Measurements from ENCODE around the gene GRID2. TPM values are rescaled to one million over a fixed set of nuclear protein-coding genes. Genes with fewer than 3 reads are reported as not detected.
A peak's percentile ranks its signal among the peaks of the same experiment; 100 is the strongest.

The GRID2 gene
- total RNA-seq, 6 donors from 2014 or later, result 0.76 TPM; not detected in 5

GRCh38 chr4:93183576-93183975 is 879.8 kb downstream of the GRID2 start:
- H3K27me3 ChIP-seq, result no peaks in the 10 kb centered on the region
- H3K4me3 ChIP-seq, result no peak overlapping the region
- H3K27ac ChIP-seq, result no peak overlapping the region
- DNase-seq (no peak), ATAC-seq (ENCODE audit: low FRiP score in 2 of 2) (no peak)
- no peak for TF ChIP-seq CTCF (IDR thresholded peaks at IDR 0.05)
- TF ChIP-seq EP300 (IDR thresholded peaks at IDR 0.05), result no peak
- no peak for TF ChIP-seq POLR2A (IDR thresholded peaks at IDR 0.05)
- TF ChIP-seq POLR2AphosphoS5 (IDR thresholded peaks at IDR 0.05), result no peak
- no peaks in the 10 kb centered on the region for H3K9me3 ChIP-seq
- peaks cover 0 to 5% (median 0%) of the 10 kb centered on the region in 4 donors for H3K4me1 ChIP-seq
- H3K36me3 ChIP-seq, result no peaks in the 10 kb centered on the region

GRCh38 chr4:93184053-93184452 is 880.3 kb downstream of the GRID2 start:
- Histone ChIP-seq H3K27me3 (no peaks in the 10 kb centered on the region), H3K27ac (no peak overlapping the region), H3K4me3 (no peak overlapping the region), H3K9me3 (no peaks in the 10 kb centered on the region), H3K36me3 (no peaks in the 10 kb centered on the region), H3K4me1 (peaks cover 0 to 5% (median 0%) of the 10 kb centered on the region in 4 donors)
- ATAC-seq (ENCODE audit: low FRiP score in 2 of 2), result peak in 1 of 2 donors; percentile 53
- TF ChIP-seq EP300 (IDR thresholded peaks at IDR 0.05) (no peak), CTCF (IDR thresholded peaks at IDR 0.05) (no peak), POLR2A (IDR thresholded peaks at IDR 0.05) (no peak), POLR2AphosphoS5 (IDR thresholded peaks at IDR 0.05) (no peak)
- peak in 1 of 2 donors; percentile 26 for DNase-seq
- WGBS, 2 donors, result 45% methylated on average over 2 of the region's 2 CpGs

- H3K27me3 ChIP-seq, result no peaks in the 10 kb centered on the region
- no peaks in the 10 kb centered on the region for H3K9me3 ChIP-seq
- peaks cover 0 to 5% (median 0%) of the 10 kb centered on the region in 4 donors for H3K4me1 ChIP-seq
- 74 to 90% methylated on average over 1 of the region's 1 CpG for WGBS, 2 donors
- ATAC-seq (ENCODE audit: low FRiP score in 2 of 2) (no peak), DNase-seq (no peak)
- H3K27ac ChIP-seq, result no peak overlapping the region
- no peak for TF ChIP-seq CTCF (IDR thresholded peaks at IDR 0.05)
- no peak for TF ChIP-seq EP300 (IDR thresholded peaks at IDR 0.05)
- TF ChIP-seq POLR2A (IDR thresholded peaks at IDR 0.05), result no peak
- no peak for TF ChIP-seq POLR2AphosphoS5 (IDR thresholded peaks at IDR 0.05)
- no peak overlapping the region for H3K4me3 ChIP-seq
- H3K36me3 ChIP-seq, result no peaks in the 10 kb centered on the region
Measured at GRCh38 chr4:93186846-93187245, 883.1 kb downstream of the GRID2 start.

DNA sequence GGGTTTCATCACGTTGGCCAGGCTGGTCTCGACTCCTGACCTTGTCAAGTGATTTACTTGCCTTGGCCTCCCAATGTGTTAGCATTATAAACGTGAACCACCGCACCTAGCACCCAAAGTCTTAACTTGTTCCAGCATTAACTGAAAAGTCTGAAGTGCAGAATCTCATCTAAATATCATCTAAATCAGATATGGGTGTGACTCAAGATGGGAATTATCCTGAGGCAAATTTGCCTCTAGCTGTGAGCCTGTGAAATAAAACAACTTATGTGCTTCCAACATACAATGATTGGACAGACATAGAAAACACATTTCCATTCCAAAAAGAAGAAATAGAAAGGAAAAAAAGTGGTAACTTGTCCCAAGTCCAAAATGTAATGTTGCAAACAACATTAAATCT is 883.7 kb downstream of the GRID2 start:
- 76 to 78% methylated on average over 4 of the region's 4 CpGs for WGBS, 2 donors
- Histone ChIP-seq H3K27ac (no peak overlapping the region), H3K36me3 (no peaks in the 10 kb centered on the region), H3K27me3 (no peaks in the 10 kb centered on the region), H3K9me3 (no peaks in the 10 kb centered on the region), H3K4me3 (no peak overlapping the region), H3K4me1 (peaks cover 0 to 5% (median 0%) of the 10 kb centered on the region in 4 donors)
- DNase-seq (no peak), ATAC-seq (ENCODE audit: low FRiP score in 2 of 2) (no peak)
- no peak for TF ChIP-seq CTCF (IDR thresholded peaks at IDR 0.05)
- TF ChIP-seq POLR2AphosphoS5 (IDR thresholded peaks at IDR 0.05), result no peak
- TF ChIP-seq POLR2A (IDR thresholded peaks at IDR 0.05), result no peak
- TF ChIP-seq EP300 (IDR thresholded peaks at IDR 0.05), result no peak

DNA sequence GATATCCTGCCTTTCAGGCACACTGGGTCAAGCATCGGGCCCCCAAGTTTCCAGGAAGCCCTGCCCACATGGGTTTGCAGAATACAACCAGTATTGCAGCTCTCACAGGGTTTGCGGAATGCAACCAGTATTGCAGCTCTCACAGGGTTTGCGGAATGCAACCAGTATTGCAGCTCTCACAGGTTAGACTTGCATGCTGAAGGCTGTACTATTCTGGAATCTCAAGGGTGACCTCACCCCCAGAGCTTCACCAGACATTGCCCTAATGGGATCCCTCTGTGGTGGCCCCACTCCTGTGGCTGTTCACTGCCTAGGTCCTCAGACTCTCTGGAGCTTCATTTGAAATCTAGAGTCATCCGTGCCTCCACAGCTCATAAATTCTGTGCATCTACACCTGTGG is 884.1 kb downstream of the GRID2 start:
- no peaks in the 10 kb centered on the region for H3K36me3 ChIP-seq
- ATAC-seq (ENCODE audit: low FRiP score in 2 of 2), result no peak
- no peak overlapping the region for H3K27ac ChIP-seq
- no peak for TF ChIP-seq EP300 (IDR thresholded peaks at IDR 0.05)
- no peak for TF ChIP-seq POLR2AphosphoS5 (IDR thresholded peaks at IDR 0.05)
- TF ChIP-seq POLR2A (IDR thresholded peaks at IDR 0.05), result no peak
- TF ChIP-seq CTCF (IDR thresholded peaks at IDR 0.05), result no peak
- H3K4me1 ChIP-seq, result peaks cover 0 to 5% (median 0%) of the 10 kb centered on the region in 4 donors
- H3K9me3 ChIP-seq, result no peaks in the 10 kb centered on the region
- 88 to 91% methylated on average over 3 to 4 of the region's 4 CpGs for WGBS, 2 donors
- H3K27me3 ChIP-seq, result no peaks in the 10 kb centered on the region
- no peak overlapping the region for H3K4me3 ChIP-seq
- DNase-seq, result no peak

Data from upper lobe of left lung (tissue), 6 donors.